AG04450 (cell line): Measurements from ENCODE around the gene EZR. TPM values are rescaled to one million over a fixed set of nuclear protein-coding genes. Genes with fewer than 3 reads are reported as not detected.

Experiments used
- CTCF ChIA-PET: fragments of 300-600, 350-600 bp; formaldehyde crosslinking; extraction: SDS; loops from one replicate; lab custom pipeline; 2022; ENCODE audit warnings: antibody characterized with exemption, inconsistent platforms; lab: Charles Lee
- POLR2A ChIA-PET: fragments of 350-600 bp; formaldehyde crosslinking; extraction: SDS; loops from one replicate; lab custom pipeline; 2021; ENCODE audit warnings: antibody characterized with exemption, inconsistent platforms; lab: Yijun Ruan, JAX
- DNase-seq: peaks from one replicate; pipeline ENCODE4 v3.0.0-alpha.2; 2011; ENCODE audit warnings: low read depth, low spot score
- H3K27ac ChIP-seq: one replicate; pipeline ENCODE4 v1.5.1; 2012; ENCODE audit warnings: low read depth, low read length, control low read depth
- H3K27me3 ChIP-seq: one replicate; pipeline ENCODE4 v1.6.0; 2012; ENCODE audit warnings: low read length; ENCODE audit not compliant: control insufficient read depth, insufficient read depth
- H3K4me3 ChIP-seq: 2 replicates; pipeline ENCODE4 v1.5.1; 2011; ENCODE audit warnings: mild to moderate bottlenecking, low read depth, low read length, control low read depth
- H3K9me3 ChIP-seq: 2 replicates; pipeline ENCODE4 v1.5.1; 2012; ENCODE audit warnings: low read length; ENCODE audit not compliant: control insufficient read depth, insufficient read depth
- polyA plus RNA-seq: library from polyadenylated mRNA; depleted of rRNA; stranded (reverse); fragments of >200 nt; gene quantifications from 2 replicates; pipeline ENCODE4 v1.2.3, GENCODE V29; 2011
- TF ChIP-seq, protein P1 (sequence below): IDR thresholded peaks from 2 replicates; pipeline ENCODE4 v1.5.1; 2011; ENCODE audit warnings: low read depth, low read length, control low read depth, inconsistent platforms

The EZR gene
- polyA plus RNA-seq, 1 experiment = 61.2 TPM

DNA sequence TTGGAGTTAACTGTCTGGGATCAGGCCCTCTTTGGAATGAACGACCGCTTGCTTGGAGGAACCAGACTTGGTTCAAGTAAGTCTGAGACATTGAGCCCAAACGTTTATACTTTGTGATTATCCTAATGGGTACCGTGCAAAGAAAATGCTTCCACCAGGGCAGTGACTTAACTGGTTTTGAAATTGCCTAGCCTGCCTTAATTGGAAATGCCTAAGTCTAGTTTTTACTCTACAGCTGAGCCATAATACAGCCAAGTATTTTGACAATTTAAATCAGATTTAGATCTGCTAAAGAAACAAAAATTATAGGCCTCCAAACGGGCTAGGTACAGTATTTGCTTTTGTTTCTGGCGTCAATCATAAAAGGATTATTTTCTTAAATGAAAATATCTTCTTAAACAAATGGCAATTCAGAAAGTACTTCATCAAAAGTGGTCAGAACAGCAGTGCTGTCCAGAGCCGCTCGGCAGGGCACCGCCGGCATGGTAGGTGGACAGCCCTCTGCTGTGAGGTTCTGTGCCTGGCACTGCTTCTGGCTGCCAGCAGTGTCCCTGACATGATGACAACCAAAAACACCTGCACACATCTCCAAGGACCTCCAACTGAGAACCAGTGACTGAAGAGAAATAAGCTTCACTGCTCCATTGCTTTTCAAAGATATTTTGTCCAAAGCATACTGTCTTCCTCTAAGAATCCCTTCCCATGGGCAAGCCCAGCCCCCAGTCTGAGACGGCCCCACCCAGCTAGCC lies 55.6 kb downstream of the EZR start:
- TF ChIP-seq, protein P1, sequence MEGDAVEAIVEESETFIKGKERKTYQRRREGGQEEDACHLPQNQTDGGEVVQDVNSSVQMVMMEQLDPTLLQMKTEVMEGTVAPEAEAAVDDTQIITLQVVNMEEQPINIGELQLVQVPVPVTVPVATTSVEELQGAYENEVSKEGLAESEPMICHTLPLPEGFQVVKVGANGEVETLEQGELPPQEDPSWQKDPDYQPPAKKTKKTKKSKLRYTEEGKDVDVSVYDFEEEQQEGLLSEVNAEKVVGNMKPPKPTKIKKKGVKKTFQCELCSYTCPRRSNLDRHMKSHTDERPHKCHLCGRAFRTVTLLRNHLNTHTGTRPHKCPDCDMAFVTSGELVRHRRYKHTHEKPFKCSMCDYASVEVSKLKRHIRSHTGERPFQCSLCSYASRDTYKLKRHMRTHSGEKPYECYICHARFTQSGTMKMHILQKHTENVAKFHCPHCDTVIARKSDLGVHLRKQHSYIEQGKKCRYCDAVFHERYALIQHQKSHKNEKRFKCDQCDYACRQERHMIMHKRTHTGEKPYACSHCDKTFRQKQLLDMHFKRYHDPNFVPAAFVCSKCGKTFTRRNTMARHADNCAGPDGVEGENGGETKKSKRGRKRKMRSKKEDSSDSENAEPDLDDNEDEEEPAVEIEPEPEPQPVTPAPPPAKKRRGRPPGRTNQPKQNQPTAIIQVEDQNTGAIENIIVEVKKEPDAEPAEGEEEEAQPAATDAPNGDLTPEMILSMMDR = no peak
- Histone ChIP-seq H3K9me3 (no peaks in the 10 kb centered on the region), H3K27me3 (no peaks in the 10 kb centered on the region), H3K27ac (no peak overlapping the region), H3K4me3 (no peak overlapping the region)
- no peak for DNase-seq
- POLR2A ChIA-PET = interaction anchor here (0.6 kb wide), 1 partner anchor 63 kb away, joined by 3 read pairs; no protein-coding TSS in a partner anchor
- CTCF ChIA-PET = no interaction called here

DNA sequence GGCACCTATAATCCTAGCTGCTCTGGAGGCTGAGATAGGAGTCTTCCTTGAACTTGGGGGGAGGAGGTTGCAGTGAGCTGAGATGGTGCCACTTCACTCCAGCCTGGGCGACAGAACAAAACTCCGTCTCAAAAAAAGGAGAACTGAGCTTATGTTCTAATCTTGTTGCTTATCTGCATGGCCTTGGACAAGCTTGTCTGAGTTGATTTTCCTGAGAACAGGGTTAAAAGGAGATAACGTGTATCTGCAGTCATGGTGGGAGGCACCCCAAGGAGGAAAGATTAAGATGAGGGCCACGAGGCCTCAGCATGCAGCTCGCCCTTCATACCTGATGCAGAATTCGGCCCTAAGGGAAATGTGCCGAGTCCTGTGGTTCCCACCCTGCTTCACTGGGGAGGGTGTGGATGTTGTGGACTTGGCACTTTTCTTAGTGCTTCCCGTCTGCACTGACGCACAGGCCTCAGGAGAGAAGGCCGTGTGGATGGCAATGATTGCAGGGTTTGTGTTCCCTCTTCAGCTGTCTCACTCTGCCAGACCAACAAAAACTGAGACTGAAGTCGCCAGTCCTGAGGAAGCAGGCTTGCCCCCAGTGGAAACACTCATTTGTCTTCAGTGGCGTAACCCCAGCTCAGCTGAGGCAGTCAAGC lies 56.3 kb downstream of the EZR start:
- H3K4me3 ChIP-seq = no peak overlapping the region
- CTCF ChIA-PET = no interaction called here
- POLR2A ChIA-PET = interaction anchor here (0.6 kb wide), 1 partner anchor 63 kb away, joined by 3 read pairs; no protein-coding TSS in a partner anchor
- no peak overlapping the region for H3K27ac ChIP-seq
- no peaks in the 10 kb centered on the region for H3K9me3 ChIP-seq
- no peak for DNase-seq
- TF ChIP-seq, protein P1 = no peak
- no peaks in the 10 kb centered on the region for H3K27me3 ChIP-seq

DNA sequence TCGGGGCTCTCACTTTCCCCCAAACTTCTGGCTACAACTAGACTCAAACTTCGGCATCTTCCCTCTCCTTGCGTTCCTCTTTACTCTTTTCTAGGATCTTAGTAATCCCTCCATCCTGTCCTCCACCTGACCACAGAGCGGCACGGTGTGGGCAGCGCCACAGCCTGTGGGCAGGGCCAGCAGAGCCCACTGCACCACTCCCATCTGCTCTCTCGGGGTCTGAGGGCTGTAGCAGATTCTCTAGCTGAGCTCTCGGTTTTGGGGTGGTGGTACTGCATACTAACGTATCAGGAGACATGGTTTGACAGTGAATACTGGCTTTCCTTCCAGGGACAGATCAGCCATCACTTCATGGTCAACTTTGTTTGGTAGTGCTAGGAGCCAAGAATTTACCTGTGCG lies 57.4 kb downstream of the EZR start:
- Histone ChIP-seq H3K27ac (no peak overlapping the region), H3K4me3 (no peak overlapping the region), H3K27me3 (no peaks in the 10 kb centered on the region), H3K9me3 (no peaks in the 10 kb centered on the region)
- no peak for DNase-seq
- TF ChIP-seq, protein P1 = no peak
- ChIA-PET CTCF (no interaction called here), POLR2A (no interaction called here)

DNA sequence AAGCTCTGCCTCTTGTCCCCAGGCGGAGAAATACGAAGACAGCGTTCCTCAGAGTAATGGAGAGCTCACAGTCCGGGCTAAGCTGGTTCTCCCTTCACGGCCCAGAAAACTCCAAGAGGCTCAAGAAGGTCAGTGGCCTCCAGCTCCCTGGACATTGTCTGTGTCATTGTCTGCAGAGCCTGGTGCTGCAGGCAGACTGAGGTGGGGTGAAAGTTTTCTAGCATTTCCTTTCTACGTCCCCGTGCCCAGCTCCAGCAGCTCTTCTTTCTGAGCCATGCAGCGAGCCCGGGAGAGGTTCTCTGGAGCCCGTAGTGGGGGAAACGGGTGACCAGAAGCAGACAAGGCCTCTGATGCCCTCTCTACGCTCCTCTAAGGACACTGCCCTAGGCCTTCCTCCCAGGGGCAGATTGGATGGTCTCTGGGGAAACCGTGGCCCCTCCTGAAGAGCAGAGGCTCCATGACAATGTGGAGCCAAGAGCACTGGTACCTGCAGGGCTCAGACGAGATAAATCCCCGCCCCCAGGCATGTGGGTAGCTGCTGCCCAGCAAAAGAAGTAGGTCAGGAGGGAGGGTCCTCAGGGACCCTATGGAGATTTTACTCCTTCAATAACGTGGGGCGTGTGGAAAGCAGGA lies 58.4 kb downstream of the EZR start:
- TF ChIP-seq, protein P1 = no peak
- no peaks in the 10 kb centered on the region for H3K27me3 ChIP-seq
- DNase-seq = no peak
- H3K9me3 ChIP-seq = no peaks in the 10 kb centered on the region
- no peak overlapping the region for H3K4me3 ChIP-seq
- CTCF ChIA-PET = no interaction called here
- no peak overlapping the region for H3K27ac ChIP-seq
- POLR2A ChIA-PET = no interaction called here
